Naive thymus-derived CD4-positive, alpha-beta T cell (primary cell): ENCODE measurements around the gene ANKRD27. TPM values are rescaled to one million over a fixed set of nuclear protein-coding genes. Genes with fewer than 3 reads are reported as not detected.

Experiments
- ATAC-seq: fragments of 150-1000 bp; cut with Tn5 transposase; 2 replicates; pipeline ENCODE4 v1.10.0; 2021; ENCODE audit warnings: mild to moderate bottlenecking, moderate library complexity
- CTCF ChIA-PET: fragments of 350-600 bp; sonication (Branson Sonifier 250); formaldehyde crosslinking; loops from one replicate; lab custom pipeline; 2021; ENCODE audit warnings: antibody characterized with exemption; lab: Charles Lee
- POLR2A ChIA-PET: fragments of 350-600 bp; sonication (Branson Sonifier 250); formaldehyde crosslinking; loops from one replicate; lab custom pipeline; 2021; ENCODE audit warnings: antibody characterized with exemption, inconsistent platforms; lab: Charles Lee
- DNase-seq, 9 donors: peaks; one replicate each; pipeline versions ENCODE4 v3.0.0 to v3.0.0-alpha.2; 2020 to 2022; ENCODE audit warnings: mixed read lengths in 1 of 9
- H3K27ac ChIP-seq: one replicate; pipeline ENCODE4 v1.7.0; 2013; ENCODE audit warnings: mild to moderate bottlenecking, low read depth, low read length, moderate library complexity
- H3K27me3 ChIP-seq, 2 donors: one replicate each; pipeline ENCODE4 v1.7.0; 2013; ENCODE audit warnings: low read length in 2 of 2, mild to moderate bottlenecking in 2 of 2, moderate library complexity in 2 of 2; ENCODE audit not compliant: control insufficient read depth in 2 of 2, insufficient read depth in 2 of 2
- H3K36me3 ChIP-seq, 3 experiments: 1 replicate in 2 of 3; 2 replicates in 1 of 3; pipeline ENCODE4 v1.7.0; 2013; ENCODE audit warnings: low read length in 3 of 3, mild to moderate bottlenecking in 3 of 3, moderate library complexity in 1 of 3; ENCODE audit not compliant: insufficient read depth in 3 of 3, control insufficient read depth in 2 of 3
- H3K4me1 ChIP-seq, 2 donors: one replicate each; pipeline ENCODE4 v1.7.0; 2013; ENCODE audit warnings: low read length in 2 of 2, mild to moderate bottlenecking in 2 of 2, moderate library complexity in 1 of 2; ENCODE audit not compliant: control insufficient read depth in 2 of 2, insufficient read depth in 2 of 2
- H3K4me3 ChIP-seq: 2 replicates; pipeline ENCODE4 v1.7.0; 2013; ENCODE audit warnings: mild to moderate bottlenecking, low read length
- H3K9me3 ChIP-seq, 3 experiments: 1 replicate in 2 of 3; 2 replicates in 1 of 3; pipeline ENCODE4 v1.7.0; 2013; ENCODE audit warnings: low read length in 3 of 3; ENCODE audit not compliant: control insufficient read depth in 2 of 3
- H3K27ac Mint-ChIP-seq, 9 donors: one replicate each; pipeline ENCODE4 v1.8.0; 2020 to 2022; ENCODE audit warnings: mixed read lengths in 9 of 9, mild to moderate bottlenecking in 8 of 9, moderate library complexity in 5 of 9, inconsistent platforms in 2 of 9
- H3K27me3 Mint-ChIP-seq, 5 donors: one replicate each; pipeline ENCODE4 v1.8.0; 2021 to 2022; ENCODE audit warnings: mixed read lengths in 5 of 5, mild to moderate bottlenecking in 1 of 5
- H3K36me3 Mint-ChIP-seq, 5 donors: one replicate each; pipeline ENCODE4 v1.8.0; 2020 to 2022; ENCODE audit warnings: mixed read lengths in 5 of 5, mild to moderate bottlenecking in 3 of 5, inconsistent platforms in 1 of 5
- H3K4me1 Mint-ChIP-seq, 7 donors: one replicate each; pipeline ENCODE4 v1.8.0; 2020 to 2022; ENCODE audit warnings: mixed read lengths in 7 of 7, mild to moderate bottlenecking in 3 of 7, inconsistent platforms in 1 of 7
- H3K4me3 Mint-ChIP-seq, 10 donors: one replicate each; pipeline ENCODE4 v1.8.0; 2020 to 2022; ENCODE audit warnings: mild to moderate bottlenecking in 10 of 10, mixed read lengths in 10 of 10, moderate library complexity in 6 of 10, inconsistent platforms in 2 of 10
- H3K9me3 Mint-ChIP-seq, 11 donors: one replicate each; pipeline ENCODE4 v1.8.0; 2020 to 2022; ENCODE audit warnings: mixed read lengths in 11 of 11, mild to moderate bottlenecking in 4 of 11, inconsistent platforms in 1 of 11, moderate library complexity in 1 of 11
- intact Hi-C, 2 donors: fragments of 100-400 bp; cut with micrococcal nuclease; formaldehyde crosslinking; loops; one replicate each; pipeline ENCODE4 v1.15.1; 2023
- polyA plus RNA-seq, 2 donors: library from polyadenylated mRNA; unstranded; fragments of 300-500 nt; fragmentation: Illumina TruSeq; gene quantifications; one replicate each; pipeline ENCODE4 v1.2.3, GENCODE V29; 2021
- total RNA-seq, 6 experiments: library from RNA in 5 of 6; stranded (reverse) in 5 of 6; gene quantifications; 1 replicate in 5 of 6; 2 replicates in 1 of 6; pipeline ENCODE4 v1.2.3 and lab custom pipeline; 2021 to 2026

ANKRD27 gene
- total and polyA plus RNA-seq, 7 experiments from 2014 or later: 12.3 to 44.9 (median 31.9) TPM

DNA sequence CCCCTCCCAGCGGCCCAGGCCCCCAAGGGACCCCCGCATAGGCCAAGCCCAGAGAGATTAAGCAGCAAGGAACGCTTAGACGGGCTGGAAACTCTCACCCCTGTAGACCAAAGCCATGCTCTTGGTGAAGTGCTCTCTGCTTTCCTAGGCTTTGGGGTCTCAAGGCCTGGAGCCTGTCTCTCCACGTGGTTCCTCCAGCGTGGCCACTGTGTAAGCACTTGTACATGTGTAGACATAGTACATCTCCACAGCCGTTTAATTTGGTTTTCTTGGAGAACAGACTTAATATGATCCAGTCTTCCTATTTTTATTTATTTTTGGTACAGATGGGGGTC lies 17.7 kb upstream of the ANKRD27 start:
- CTCF ChIA-PET: interaction anchor here (0.9 kb wide), 1 partner anchor 484 kb away, joined by 3 read pairs; no protein-coding TSS in a partner anchor
- POLR2A ChIA-PET: interaction anchor here (0.6 to 1.6 kb wide), 4 partner anchors 13 to 279 kb away, joined by 4 to 6 read pairs (median 5); partner anchors contain the start of genes ANKRD27, CEP89, FAAP24 and RGS9BP
- H3K9me3 Mint-ChIP-seq: peaks cover 0 to 4% (median 0%) of the 10 kb centered on the region in 11 donors
- Histone ChIP-seq H3K36me3 (peaks cover 0 to 11% (median 0%) of the 10 kb centered on the region in 3 experiments), H3K4me3 (peak overlapping the region; percentile 50), H3K4me1 (peaks cover 20 to 24% of the 10 kb centered on the region in 2 donors), H3K27ac (peak overlapping the region; percentile 68), H3K27me3 (no peaks in the 10 kb centered on the region), H3K9me3 (no peaks in the 10 kb centered on the region)
- peak; percentile 1 for ATAC-seq
- peak overlapping the region; percentile 83 to 94 (median 86) for H3K27ac Mint-ChIP-seq
- peaks cover 10 to 41% (median 14%) of the 10 kb centered on the region in 5 donors for H3K36me3 Mint-ChIP-seq
- peaks cover 37 to 62% (median 58%) of the 10 kb centered on the region in 7 donors for H3K4me1 Mint-ChIP-seq
- intact Hi-C loops: loop anchor here (1.0 to 5.0 kb wide), 6 partner anchors 16 to 485 kb away; no protein-coding TSS in a partner anchor
- no peaks in the 10 kb centered on the region for H3K27me3 Mint-ChIP-seq
- no peak for DNase-seq
- peak overlapping the region; percentile 83 to 97 (median 92) for H3K4me3 Mint-ChIP-seq

DNA sequence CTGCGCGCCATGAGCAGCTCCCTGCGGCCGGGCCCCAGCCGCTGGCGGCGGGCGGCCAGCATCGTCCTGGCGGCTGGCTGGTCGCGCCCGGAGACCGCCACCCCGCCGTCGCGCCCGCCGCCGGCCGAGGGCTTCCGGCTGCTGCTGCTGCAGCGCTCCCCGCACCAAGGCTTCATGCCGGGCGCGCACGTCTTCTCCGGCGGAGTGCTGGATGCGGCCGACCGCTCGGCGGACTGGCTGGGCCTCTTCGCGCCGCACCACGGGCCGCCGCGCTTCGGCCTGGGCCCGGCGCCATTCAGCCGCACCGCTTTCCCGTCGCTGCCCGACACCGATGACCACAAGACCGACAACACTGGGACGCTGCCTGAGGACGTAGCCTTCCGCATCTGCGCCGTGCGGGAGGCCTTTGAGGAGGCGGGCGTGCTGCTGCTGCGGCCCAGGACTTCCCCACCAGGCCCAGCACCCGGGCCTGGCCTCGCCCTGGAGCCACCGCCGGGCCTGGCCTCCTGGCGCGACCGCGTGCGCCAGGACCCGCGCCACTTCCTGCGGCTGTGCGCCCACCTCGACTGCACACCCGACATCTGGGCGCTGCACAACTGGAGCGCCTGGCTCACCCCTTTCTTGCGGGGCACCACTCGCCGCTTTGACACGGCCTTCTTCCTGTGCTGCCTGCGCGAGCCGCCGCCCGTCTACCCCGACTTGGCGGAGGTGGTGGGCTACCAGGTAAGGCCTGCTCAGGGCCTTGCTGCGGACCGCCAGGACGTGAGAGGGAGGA lies 17.2 kb upstream of the ANKRD27 start:
- H3K9me3 Mint-ChIP-seq: peaks cover 0 to 4% (median 0%) of the 10 kb centered on the region in 11 donors
- H3K27me3 Mint-ChIP-seq: no peaks in the 10 kb centered on the region
- Histone ChIP-seq H3K9me3 (no peaks in the 10 kb centered on the region), H3K36me3 (peaks cover 0 to 10% (median 0%) of the 10 kb centered on the region in 3 experiments), H3K4me1 (peaks cover 20 to 24% of the 10 kb centered on the region in 2 donors), H3K27ac (peak overlapping the region; percentile 68), H3K27me3 (no peaks in the 10 kb centered on the region), H3K4me3 (peak overlapping the region; percentile 50)
- H3K36me3 Mint-ChIP-seq: peaks cover 5 to 36% (median 10%) of the 10 kb centered on the region in 5 donors
- ATAC-seq: peak; percentile 81
- intact Hi-C loops: loop anchor here (1.0 to 5.0 kb wide), 11 partner anchors 17 to 485 kb away; partner anchors contain the start of genes ANKRD27 (in 2 of the 2), RGS9BP (in 2 of the 2), FAAP24 (in 1 of the 2) and GPATCH1 (in 1 of the 2)
- CTCF ChIA-PET: interaction anchor here (1.2 kb wide), 1 partner anchor 17 kb away, joined by 4 read pairs; the partner anchor contains the start of genes ANKRD27 and RGS9BP
- peaks cover 35 to 56% (median 53%) of the 10 kb centered on the region in 7 donors for H3K4me1 Mint-ChIP-seq
- POLR2A ChIA-PET: interaction anchor here (0.6 to 1.8 kb wide), 9 partner anchors 14 to 280 kb away, joined by 3 to 15 read pairs (median 5); partner anchors contain the start of genes ANKRD27, CEP89, FAAP24 and PDCD5
- peak; percentile 31 to 71 (median 48) for DNase-seq
- peak overlapping the region; percentile 83 to 97 (median 92) for H3K4me3 Mint-ChIP-seq
- peak overlapping the region in 7 of 9 donors; percentile 1 to 93 (median 85) for H3K27ac Mint-ChIP-seq

DNA sequence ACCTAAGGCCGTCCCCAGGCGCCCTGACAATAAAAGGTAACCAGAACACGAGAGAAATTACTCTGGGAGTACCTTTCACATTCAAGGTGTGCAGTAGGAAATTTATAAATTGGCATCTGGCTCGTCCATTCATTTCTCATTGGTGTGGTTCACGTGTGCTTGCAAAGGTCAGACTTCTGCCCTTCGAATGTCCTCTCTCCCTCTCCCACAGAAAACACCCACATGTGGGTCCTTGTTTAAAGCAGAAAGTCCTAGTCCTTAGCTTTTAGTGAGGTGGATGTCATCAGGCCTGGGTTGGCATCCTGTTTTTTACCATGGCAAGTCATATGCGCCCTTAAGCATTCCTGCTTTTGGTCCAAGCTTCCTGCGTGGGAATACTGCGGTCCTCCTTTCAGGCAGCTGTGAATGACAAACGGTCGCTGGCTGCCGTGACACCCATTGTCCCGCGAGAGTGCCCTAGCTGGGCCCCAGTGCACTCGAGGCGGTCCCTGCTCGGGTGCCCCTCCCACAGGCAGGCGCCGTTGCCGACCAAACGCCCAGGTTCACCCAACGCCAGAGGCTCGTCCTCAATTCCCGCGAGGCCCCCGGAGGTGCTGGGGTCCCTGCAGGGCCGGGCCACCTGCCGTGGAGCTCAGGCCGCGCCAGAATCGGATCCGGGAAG lies 16.4 kb upstream of the ANKRD27 start, which contains the start of gene NUDT19:
NUDT19 (plus strand) TSS at position 531 of the 661 bp plus-strand sequence. CDS start 140 bp downstream, outside the sequence.
- Histone ChIP-seq H3K4me3 (peak within 1 kb of the TSS; percentile 50), H3K27me3 (no peaks in the 10 kb centered on the region), H3K27ac (peak within 1 kb of the TSS; percentile 68), H3K36me3 (peaks cover 0 to 5% (median 0%) of the 10 kb centered on the region in 3 experiments), H3K4me1 (peaks cover 20 to 24% of the 10 kb centered on the region in 2 donors), H3K9me3 (no peaks in the 10 kb centered on the region)
- Mint-ChIP-seq H3K36me3 (peaks cover 5 to 31% (median 14%) of the 10 kb centered on the region in 5 donors), H3K9me3 (peaks cover 0 to 4% (median 0%) of the 10 kb centered on the region in 11 donors), H3K4me3 (peak within 1 kb of the TSS; percentile 83 to 97 (median 92)), H3K27me3 (no peaks in the 10 kb centered on the region), H3K27ac (peak within 1 kb of the TSS; percentile 37 to 93 (median 85)), H3K4me1 (peaks cover 35 to 52% (median 47%) of the 10 kb centered on the region in 7 donors)
- intact Hi-C loops: loop anchor here (1.0 to 5.0 kb wide), 10 partner anchors 16 to 486 kb away; partner anchors contain the start of genes ANKRD27 (in 2 of the 2), RGS9BP (in 2 of the 2), FAAP24 (in 1 of the 2) and GPATCH1 (in 1 of the 2)
- DNase-seq: peak; percentile 50 to 82 (median 62)
- ChIA-PET CTCF (interaction anchor here (0.7 to 1.2 kb wide), 2 partner anchors 16 to 91 kb away, joined by 3 to 4 read pairs; partner anchors contain the start of genes ANKRD27 and RGS9BP), POLR2A (interaction anchor here (0.7 to 1.8 kb wide), 10 partner anchors 10 to 282 kb away, joined by 3 to 15 read pairs (median 4); partner anchors contain the start of genes ANKRD27, CEP89, FAAP24 and PDCD5)
- ATAC-seq: peak; percentile 87

DNA sequence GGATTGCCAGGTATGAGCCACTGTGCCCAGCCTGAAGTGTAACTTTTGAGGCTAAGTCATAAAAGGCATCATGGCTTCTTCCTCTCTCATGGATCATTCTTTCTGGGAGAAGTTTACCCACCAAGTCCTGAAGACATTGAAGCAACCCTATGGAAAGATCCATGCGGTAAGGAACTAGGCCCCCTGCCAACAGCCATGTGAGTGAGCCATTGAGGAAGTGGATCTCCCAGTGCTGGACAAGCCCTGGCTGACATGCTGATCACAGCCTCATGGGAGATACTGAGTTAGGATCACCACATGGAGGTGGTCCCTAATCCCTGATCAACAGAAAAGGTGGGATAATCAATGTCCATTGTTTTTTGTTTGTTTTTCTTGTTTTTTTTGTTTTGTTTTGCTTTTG lies 13.3 kb upstream of the ANKRD27 start:
- H3K9me3 ChIP-seq: no peaks in the 10 kb centered on the region
- H3K4me3 ChIP-seq: no peak overlapping the region
- intact Hi-C loops: no loop called here
- H3K27ac Mint-ChIP-seq: no peak overlapping the region
- H3K4me3 Mint-ChIP-seq: peak overlapping the region in 1 of 10 donors; percentile 6
- H3K4me1 Mint-ChIP-seq: peaks cover 16 to 24% (median 17%) of the 10 kb centered on the region in 7 donors
- peaks cover 14 to 17% of the 10 kb centered on the region in 2 donors for H3K4me1 ChIP-seq
- POLR2A ChIA-PET: interaction anchor here (1.4 kb wide), 1 partner anchor 13 kb away, joined by 3 read pairs; the partner anchor contains the start of gene RGS9BP
- peaks cover 0 to 3% (median 0%) of the 10 kb centered on the region in 11 donors for H3K9me3 Mint-ChIP-seq
- CTCF ChIA-PET: no interaction called here
- H3K27me3 ChIP-seq: no peaks in the 10 kb centered on the region
- peaks cover 0 to 7% (median 2%) of the 10 kb centered on the region in 5 donors for H3K36me3 Mint-ChIP-seq
- H3K27ac ChIP-seq: no peak overlapping the region
- H3K27me3 Mint-ChIP-seq: peaks cover 0 to 3% (median 0%) of the 10 kb centered on the region in 5 donors
- H3K36me3 ChIP-seq: no peaks in the 10 kb centered on the region
- DNase-seq: no peak
- ATAC-seq: no peak

DNA sequence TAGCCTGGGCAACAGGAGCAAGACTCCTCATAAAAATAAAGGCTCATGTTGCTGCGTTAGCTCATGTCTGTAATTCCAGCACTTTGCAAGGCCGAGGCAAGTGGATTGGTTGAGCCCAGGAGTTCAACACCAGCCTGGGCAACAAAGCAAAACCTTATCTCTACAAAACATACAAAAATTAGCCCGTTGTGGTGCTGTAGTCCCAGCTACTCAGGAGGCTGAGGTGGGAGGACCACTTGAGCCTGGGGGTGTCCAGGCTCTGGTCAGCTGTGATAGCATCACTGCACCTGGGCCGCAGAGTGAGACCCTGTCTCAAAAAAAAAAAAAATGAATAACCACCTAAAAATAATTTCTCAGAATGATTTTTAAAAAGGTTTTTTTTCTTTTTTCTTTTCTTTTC lies 12.7 kb upstream of the ANKRD27 start:
- H3K9me3 Mint-ChIP-seq: no peaks in the 10 kb centered on the region
- intact Hi-C loops: no loop called here
- no peak for DNase-seq
- H3K27me3 Mint-ChIP-seq: peaks cover 0 to 3% (median 0%) of the 10 kb centered on the region in 5 donors
- H3K4me1 Mint-ChIP-seq: peaks cover 9 to 18% (median 11%) of the 10 kb centered on the region in 7 donors
- H3K27ac Mint-ChIP-seq: no peak overlapping the region
- no peak overlapping the region for H3K4me3 ChIP-seq
- H3K27me3 ChIP-seq: no peaks in the 10 kb centered on the region
- CTCF ChIA-PET: no interaction called here
- H3K9me3 ChIP-seq: no peaks in the 10 kb centered on the region
- peaks cover 0 to 5% (median 0%) of the 10 kb centered on the region in 5 donors for H3K36me3 Mint-ChIP-seq
- no peak for ATAC-seq
- POLR2A ChIA-PET: no interaction called here
- no peak overlapping the region for H3K4me3 Mint-ChIP-seq
- peaks cover 8 to 11% of the 10 kb centered on the region in 2 donors for H3K4me1 ChIP-seq
- H3K27ac ChIP-seq: no peak overlapping the region
- H3K36me3 ChIP-seq: no peaks in the 10 kb centered on the region
